ENCODE measurements around the gene EVI2B.
"Not testable (repeated sequence)": the region's sequence is repeated elsewhere in the genome, so short reads cannot be mapped to it uniquely, and the experiment has no call there.

EVI2B gene

DNA sequence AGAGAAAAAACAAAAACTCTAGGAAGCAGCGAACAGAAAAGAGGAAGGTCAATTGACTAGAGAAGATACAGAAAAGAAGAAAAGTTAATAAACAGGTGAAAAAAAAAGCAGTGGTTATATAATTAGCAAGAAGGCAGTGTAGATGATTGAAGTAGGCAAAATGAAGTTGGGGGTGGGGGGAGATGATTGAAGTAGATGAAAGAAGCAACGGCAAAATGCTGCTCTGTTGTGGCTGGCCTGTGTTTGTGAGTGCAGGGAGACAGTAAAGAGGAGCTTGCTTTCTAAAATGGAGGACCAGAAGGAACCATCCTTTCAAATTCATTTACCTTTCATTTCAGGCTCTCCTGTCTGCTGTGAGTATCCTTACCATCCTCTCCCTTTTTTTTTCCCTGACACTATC lies 3.6 kb downstream of the EVI2B start:
- DNase-seq: no peak

DNA sequence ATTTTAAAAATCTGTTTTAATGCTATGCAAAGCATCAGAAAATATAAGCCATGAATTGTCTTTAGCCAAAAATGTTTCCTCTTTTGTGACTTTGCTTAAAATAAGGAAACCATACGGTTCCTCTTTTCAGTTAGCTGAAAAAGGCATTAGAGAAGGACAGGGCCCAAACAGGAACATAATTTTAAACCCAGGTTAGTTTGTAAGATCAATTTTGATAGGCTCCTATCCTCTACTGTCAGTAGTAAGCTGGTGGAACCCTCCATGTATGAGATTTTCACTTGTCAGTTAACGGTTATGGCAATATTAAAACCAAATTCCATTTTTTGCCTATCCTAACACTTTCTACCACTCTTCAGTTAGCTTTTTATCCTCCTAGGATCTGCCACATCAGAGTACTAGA lies 4.3 kb downstream of the EVI2B start:
- DNase-seq: no peak

DNA sequence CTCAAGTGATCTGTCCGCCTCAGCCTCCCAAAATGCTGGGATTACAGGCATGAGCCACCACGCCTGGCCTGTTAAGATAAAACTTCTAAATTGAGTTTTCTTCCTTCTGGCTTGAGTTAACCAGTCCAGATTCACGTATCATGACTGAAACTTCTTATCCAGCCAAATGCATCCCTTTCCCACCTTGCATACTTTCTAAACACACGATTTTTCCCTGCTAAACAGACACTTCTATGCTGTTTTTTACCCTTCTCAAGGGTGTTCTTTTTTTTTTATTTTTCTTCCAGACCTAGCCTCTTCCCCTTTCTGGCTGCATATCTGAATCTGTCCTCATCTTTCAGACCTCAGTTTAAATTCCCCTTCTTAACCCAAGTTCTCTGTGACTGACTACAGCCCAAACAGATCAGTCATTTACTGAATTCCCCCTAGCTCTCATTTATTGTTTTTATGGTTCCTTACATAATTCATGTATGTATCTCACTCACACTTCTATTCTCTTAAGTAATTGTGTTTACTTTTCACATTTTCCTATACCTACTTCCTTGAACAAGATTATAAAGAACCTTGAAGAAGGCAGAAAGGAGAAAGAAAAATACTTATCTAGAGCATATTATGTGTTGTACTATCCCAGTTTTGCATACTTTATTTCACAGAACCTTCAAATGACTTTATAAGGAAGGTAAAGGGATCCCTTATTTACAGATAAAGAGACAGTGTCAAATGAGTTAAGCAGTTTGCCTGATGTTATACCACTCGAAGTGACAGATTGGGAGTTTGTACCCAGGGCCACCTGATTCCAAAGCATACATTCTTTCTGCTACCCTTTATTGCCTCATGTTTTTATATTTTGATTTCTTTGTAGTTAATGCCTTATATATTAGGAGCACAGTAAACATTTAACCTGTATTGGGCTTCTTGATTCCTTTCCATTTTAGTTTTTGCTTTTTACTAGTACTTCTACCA lies 5.2 kb downstream of the EVI2B start:
- DNase-seq: no peak

DNA sequence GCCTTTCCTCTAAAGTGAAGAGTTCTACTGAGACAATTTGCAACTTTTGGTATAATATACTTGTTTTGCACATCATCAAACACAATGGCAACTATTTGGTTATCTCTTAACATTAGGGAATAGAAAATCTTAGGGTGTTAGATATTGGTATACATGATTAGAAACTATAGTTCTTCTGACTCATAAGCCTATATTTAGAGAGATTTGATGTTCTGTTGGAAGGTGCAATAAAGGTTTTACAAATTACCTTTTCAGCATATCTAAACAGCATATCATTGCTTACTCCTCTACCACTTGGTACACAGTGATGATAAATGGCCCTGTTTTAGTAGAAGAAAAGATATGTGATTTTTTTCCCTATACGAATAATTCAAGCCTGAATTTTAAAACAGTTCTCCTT lies 6.2 kb downstream of the EVI2B start:
- no peak for DNase-seq

DNA sequence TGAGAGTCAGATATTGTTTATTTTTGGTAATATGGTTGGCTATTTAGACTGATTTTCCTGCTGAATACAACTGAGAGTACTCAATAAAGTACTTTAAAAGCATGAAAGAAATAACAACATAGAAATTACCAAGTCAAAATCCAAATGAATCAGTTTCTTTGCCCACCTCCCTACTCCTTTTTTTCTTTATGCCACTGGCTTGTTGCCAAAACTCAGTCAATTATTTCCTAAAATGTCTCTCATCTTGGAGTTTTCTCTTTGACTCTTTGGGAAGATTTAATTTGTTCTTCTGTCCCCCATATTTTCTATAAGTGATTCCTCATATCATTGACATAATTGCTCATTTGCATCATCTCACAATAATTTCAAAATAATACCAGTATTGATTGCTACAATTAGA lies 14.2 kb downstream of the EVI2B start:
- peak in 1 of 3 experiments; percentile 38 for DNase-seq

DNA sequence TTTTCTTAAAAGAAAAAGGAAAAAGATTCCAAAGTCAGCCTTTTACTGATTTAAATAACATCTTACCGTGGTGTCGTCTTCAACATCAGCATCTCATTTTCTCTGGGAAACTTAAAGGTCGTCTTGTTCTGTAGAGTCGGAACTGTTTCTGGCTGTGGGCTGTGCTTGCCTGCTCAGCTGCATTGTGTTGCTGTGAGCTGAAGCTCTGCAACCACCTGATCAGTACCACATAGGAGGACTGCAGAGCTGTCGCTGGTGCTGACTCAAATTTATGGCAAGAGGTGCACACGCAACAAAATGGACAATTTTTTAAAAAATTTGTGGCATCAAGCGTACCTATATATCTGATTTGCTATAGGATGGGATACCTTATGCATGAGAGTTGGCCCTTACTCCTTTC lies 16.8 kb downstream of the EVI2B start, which contains the start of gene OMG:
OMG (minus strand) TSS at position 150 of the 400 bp plus-strand sequence. CDS start 908 bp downstream, outside the sequence.
- no peak for DNase-seq

DNA sequence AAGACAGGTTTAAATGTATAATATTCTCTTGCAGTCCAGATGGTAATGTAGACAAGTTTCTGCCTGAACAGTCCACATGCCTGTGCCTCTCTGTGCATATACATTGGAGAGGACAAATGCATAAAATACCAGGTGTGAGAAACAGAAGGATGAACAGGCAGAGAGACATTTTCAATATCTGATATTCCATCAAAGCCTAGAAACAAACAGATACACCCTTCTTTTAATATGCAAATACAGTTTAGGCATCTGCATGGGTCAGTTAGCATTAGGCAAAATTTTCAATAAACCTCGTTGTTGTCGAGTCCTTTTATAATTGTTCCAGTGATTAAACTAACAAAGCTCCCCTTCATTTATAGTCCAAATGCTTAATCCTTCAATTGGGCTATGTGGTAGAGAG lies 17.7 kb downstream of the EVI2B start:
- no peak for DNase-seq

DNA sequence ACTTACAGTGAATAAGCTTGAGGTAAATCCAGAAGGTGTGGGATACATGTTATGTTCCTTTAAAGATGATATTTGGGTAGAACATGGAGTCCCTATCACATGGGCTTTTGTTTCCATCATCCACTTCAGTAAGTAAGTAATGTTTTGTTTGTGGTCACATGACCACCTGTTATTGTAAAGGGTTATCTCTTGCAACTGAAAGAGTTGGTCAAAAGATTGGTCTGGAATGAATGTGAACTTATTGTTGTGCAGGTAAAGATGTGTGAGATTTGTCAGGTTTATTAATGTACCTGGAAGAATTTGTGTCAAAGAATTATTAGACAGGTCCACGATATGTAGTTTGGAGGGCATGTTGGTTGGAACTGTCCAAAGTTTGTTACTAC lies 18.4 kb downstream of the EVI2B start:
- DNase-seq: no peak

DNA sequence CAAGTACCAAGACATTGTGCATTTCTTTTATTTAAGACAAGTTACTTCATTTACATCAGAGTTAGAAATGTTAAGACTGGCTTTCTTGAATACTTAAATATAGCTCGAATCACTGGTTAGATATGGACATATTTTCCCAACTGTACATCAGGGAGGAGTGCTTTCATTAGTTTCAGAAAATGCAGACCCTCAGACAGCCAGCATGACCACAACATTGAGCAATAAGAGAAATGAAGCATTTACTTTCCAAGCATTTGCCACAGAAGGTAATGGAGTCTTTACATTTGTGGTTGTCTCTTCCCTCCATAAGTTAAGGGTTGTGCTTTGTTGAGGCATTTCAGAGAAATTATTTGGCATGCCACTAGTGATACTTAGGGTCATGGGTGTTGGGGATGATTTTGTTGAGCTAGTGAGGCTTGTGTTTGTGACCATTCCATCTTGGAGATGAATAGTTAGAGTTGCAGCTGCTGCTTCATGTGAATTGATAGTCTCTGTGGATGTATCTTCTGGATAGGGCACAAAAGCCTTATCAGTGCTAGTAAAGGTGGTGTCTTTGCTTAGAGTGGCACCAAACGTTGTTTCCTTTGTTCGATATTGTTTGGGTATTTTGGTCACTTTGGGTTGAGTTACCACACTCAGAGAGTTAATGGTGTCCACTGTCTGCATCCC lies 18.9 kb downstream of the EVI2B start:
- no peak for DNase-seq

DNA sequence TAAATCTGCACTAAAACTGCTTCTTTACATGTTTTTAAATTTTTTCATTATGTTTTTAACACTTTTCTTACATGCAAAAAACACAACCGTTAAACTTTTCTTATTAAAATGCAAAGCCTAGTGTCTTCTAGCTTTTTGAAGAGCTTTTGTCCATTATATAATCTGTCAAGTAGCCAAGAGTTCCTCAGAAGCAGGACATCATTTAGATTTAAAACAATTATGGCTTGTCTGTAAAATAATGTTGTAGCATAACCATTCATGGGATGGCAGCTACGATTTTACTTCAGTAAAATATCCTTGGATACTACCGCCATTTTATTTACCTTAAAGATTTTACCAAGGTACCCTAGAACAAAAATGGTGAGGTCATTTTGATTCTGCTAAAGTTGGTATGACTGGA lies 19.6 kb downstream of the EVI2B start:
- no peak for DNase-seq

DNA sequence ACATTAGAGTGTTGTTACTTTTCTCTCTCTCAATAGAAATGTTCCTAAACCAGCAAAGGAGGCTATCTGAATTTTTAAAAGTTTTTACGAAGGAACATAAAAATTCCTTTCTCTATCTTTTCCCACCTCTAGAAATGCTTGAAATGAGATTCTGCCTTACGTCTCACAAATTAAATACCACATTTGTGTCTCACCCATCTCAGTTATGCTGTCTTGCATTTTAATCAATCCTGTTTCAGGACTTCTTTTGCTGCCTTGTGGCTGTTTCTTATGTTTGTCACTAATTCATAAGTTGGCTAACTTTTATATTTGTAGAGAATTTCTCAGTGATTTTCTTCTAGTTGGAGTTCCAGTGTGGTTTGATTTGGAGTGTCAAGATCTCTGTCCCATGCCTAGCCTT lies 20.3 kb downstream of the EVI2B start:
- DNase-seq: no peak

DNA sequence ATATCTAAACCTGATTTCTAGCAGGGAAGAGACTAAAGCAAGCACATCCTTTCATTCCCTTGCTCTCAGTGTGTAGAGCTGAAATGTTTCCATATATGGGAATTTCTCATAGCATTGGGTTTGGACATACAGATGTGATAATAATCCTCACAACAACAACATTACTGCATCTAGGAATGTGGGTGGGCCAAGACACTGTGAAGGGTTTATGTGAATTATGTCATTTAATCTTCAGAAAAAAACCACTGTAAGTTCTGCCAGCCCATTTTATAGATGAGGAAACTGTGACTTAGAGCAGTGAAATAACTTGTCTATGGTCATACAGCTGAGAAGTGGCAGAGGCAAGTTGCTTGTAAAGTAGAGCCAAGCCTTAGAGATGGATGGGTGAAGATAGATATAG lies 22.0 kb downstream of the EVI2B start:
- no peak for DNase-seq

DNA sequence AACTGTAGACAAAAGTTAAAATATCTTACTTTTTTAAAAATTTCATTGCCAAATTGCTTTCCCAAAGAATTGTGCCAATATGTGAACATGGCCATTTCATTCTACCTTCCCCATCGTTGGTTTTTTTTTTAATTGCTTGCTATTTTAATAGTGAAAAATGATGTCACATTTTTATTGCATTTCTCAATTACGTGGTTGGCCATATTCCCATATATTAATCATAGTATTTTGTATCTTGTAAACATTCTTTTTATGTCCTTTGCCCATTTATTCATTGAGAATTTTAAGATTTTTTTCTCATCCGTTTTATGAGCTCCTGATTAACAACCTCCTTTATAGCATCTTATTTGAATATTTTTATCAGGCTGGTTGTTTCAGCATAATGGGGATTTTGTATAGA lies 24.1 kb downstream of the EVI2B start:
- DNase-seq: no peak

DNA sequence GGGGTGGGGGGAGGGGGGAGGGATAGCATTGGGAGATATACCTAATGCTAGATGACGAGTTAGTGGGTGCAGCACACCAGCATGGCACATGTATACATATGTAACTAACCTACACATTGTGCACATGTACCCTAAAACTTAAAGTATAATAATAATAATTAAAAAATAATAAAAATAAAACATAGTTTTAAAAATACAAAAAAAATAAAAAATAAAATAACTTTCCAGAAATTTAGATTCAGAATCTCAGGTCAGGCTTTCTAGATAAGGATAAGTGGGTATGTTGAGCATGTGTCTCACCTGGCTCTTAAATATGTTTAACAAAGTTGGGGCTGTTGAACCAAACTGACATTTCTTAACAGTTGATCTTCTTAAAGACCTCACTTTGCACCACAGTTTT lies 25.9 kb downstream of the EVI2B start:
- not testable (repeated sequence) for DNase-seq

DNA sequence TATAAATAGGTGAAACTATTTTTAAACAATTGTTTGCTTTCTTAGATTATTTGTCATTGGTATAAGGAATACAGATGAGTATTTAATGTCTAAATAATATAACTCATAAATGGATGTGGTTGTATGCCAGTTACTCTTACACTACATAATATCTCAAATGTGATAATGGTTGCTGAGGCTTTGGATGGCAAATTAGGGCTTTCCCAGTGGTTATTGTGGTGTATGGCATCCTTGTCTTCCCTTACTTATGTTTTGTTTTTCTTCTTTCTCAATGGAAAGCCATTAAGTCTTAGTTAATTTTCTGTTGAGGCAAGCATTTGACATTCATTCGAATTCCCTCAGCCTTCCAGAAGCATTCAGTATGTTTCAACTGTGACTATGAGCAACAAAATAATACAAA lies 27.3 kb downstream of the EVI2B start:
- no peak for DNase-seq

DNA sequence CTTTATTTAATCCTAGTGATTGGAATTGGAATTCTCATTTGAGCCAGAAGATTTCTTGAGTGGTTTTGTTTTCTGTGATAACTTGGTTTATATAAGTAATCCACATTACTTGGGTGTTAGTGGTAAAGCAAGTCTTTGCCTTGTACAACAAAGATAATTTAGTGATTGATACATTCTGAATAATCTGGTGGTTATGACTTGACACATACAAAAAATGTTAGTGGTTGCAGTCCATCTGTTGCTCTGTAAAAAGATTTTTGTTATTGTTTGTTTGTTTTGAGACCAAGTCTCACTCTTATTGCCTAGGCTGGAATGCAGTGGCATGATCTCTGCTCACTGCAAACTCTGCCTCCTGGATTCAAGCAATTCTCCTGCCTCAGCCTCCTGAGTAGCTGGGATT lies 30.0 kb downstream of the EVI2B start:
- DNase-seq: no peak

DNA sequence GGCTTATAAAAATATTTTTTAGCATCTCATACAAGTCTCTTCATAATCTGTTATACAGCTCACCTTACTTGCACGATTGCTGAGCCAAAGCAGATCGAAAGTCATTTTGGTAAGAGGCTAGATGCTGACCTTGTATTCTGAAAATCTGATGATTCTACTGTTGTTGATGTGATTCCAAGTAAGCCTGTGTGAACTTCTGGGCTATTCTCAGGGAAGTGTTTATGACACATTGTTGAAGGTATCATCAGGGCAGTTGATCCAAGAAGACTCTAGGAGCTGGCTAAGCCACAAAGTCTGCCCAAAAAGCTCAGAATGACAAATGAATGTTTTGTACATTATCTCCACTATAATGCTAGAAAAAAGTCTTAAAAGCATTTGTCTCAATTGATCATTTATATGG lies 32.8 kb downstream of the EVI2B start:
- no peak for DNase-seq

DNA sequence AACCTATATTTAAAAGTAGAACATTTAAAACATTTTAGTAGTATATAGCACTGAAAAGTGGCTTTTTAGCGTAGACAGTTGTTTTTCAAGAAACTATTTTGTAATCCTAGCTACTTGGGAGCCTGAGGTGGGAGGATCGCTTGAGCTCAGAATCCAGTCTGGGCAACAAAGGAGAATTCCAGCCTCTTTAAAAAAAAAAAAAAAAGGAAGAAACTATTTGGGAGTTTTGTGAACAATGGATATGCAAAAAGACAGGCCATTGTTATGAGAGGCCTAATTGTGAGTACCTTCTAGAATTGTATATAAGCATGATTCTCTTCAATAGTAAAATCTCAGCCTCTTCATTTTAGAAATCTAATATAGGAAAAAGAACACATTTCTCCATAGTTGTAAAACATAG lies 34.5 kb downstream of the EVI2B start:
- DNase-seq: no peak

DNA sequence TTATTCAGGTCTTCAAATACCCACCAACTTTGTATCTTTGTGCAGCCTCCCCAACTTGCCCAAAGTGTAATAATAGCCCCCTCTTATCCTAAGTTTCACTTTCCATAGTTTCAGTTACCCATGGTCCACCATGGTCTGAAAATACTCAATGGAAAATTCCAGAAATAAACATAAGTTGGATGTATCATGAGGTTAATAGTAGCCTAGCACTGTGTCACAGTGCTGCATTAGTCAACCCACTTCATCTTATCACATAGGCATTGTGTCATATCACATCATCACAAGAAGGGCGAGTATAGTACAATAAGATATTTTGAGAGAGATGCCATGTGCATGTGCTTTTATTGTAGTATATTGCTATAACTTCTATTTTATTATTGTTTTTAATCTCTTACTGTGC lies 38.7 kb downstream of the EVI2B start:
- no peak for DNase-seq

DNA sequence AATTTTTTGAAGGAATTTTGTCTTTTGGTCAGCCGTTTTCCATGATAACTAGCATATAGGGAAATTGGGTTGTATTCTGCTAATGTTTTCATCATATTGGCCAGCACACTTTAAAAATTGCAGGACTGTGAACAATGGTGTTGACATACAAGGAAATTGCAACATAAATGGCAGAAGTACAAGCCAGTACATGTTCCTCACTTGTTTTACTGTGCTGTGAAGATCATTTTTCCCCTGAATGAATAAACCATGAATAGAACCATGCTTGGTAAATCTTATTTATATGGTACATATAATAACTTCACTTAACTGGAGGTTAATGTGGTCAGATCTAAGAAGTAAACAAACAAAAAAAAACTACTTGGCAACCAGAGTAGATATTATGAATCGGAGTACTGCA lies 39.6 kb downstream of the EVI2B start:
- peak in 1 of 3 experiments; percentile 50 for DNase-seq

DNA sequence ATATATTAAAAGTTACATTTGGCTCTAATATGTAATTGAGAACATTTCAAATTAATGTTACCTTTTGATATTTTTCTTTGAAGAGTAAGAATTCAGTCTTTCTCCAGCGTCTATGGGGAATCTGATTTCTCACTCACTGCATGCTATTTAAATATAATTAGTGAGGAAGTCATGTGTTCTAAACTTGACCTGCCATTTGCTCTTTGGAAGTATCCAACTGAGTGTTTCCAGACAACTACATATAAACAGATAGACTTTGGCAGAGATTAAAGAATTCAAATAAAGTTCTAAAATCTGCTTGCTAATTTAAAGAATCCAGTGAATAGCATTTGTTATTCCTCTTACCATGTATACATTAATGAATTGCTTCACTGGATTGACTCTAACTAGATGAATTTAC lies 40.3 kb downstream of the EVI2B start:
- no peak for DNase-seq

DNA sequence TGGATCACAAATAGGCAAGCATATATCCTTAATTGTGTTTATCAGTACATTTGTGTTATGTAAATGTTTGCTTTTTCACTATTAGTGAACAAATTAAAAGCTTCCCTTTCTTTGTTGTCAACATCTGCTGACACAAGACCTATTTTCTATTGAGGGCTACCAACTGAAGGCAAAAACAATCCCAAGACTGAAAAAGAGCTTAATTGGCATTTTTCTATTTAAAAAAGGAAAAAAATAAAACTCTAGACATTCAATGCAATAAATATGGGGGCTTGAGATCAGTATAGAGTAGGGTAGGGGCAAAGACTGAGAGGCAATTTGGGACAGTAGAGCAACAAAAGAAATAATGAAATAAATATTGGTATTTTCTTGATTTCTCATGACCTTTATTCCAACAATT lies 41.1 kb downstream of the EVI2B start:
- DNase-seq: no peak

DNA sequence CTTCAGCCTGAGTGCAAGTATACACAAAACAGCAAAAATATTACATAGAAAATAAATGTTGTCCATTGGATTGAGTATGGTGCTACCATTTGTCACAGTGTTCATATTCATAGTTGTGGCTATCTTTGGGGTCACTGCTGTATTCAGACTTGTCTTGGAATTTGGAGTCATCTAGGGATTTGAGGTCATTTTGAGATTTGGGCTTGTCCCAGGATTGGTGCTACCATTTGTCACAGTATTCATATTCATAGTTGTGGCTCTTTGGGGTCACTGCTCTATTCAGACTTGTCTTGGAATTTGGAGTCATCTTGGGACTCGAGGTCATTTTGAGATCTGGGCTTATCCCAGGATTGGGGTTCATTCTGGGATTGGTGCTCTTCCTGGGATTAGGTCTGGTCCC lies 41.6 kb downstream of the EVI2B start:
- no peak for DNase-seq

DNA sequence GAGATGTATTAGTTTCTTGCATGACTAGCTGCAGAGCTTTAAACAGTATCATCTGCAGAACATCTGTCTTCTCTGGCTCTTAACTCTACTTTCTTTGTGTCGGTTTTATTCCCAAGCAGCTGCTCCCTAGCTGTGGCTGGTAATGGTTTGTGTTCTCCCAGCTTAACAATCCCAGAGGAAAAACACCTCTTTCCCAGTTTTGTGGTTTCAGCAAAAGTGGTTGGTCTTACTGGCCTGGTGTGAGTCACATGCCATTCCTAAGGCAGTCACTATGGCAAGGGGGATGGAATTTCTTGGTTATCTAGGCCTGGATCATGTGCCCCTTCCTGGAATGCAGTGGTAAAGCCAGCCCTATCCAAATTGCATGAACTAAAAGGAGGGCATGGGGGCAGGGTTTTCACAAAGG lies 44.3 kb downstream of the EVI2B start:
- peak in 1 of 3 experiments; percentile 12 for DNase-seq

All from NCI-H1417 (cell line).